IMR-90 (cell line): Measurements from ENCODE around the gene DCUN1D4. TPM values are rescaled to one million over a fixed set of nuclear protein-coding genes. Genes with fewer than 3 reads are reported as not detected.

ENCODE experiments used
- ATAC-seq: fragments of 200-7000 bp; cut with Tn5 transposase; 2 replicates; pipeline ENCODE4 v1.9.1; 2020; ENCODE audit warnings: low read depth, mild to moderate bottlenecking, moderate library complexity
- BruUV-seq: library from RNA; stranded (reverse); fragments of 400-500 nt; replicated peaks from 2 replicates; lab custom pipeline; 2021; lab: Mats Ljungman, UMichigan
- CTCF ChIA-PET: fragments of 300-600 bp; formaldehyde crosslinking; extraction: SDS; loops from one replicate; lab custom pipeline; 2021; ENCODE audit warnings: antibody characterized with exemption; lab: Yijun Ruan, JAX
- POLR2A ChIA-PET: fragments of 300-600 bp; sonication (Branson Sonifier 250); formaldehyde crosslinking; loops from one replicate; lab custom pipeline; 2022; ENCODE audit warnings: antibody characterized with exemption; ENCODE audit not compliant: unreplicated experiment; lab: Charles Lee
- DNase-seq: peaks from one replicate; pipeline ENCODE4 v3.0.0; 2013
- H2AFZ ChIP-seq: replicated peaks from 2 replicates; pipeline ENCODE3; 2013; ENCODE audit warnings: low read length, mild to moderate bottlenecking; ENCODE audit not compliant: poor library complexity
- H2AK5ac ChIP-seq: 2 replicates; pipeline ENCODE4 v1.6.1; 2013; ENCODE audit warnings: low read depth, low read length, inconsistent platforms
- H2AK9ac ChIP-seq: replicated peaks from 2 replicates; pipeline ENCODE3; 2013; ENCODE audit warnings: mild to moderate bottlenecking, low read depth, low read length, moderate library complexity; ENCODE audit not compliant: poor library complexity
- H2BK120ac ChIP-seq: 2 replicates; pipeline ENCODE4 v1.6.1; 2013; ENCODE audit warnings: low read depth, low read length, inconsistent platforms
- H2BK15ac ChIP-seq: 3 replicates; pipeline ENCODE4 v1.6.1; 2013; ENCODE audit warnings: low read depth, low read length, inconsistent platforms
- H2BK20ac ChIP-seq: 2 replicates; pipeline ENCODE4 v1.6.1; 2013; ENCODE audit warnings: low read depth, mild to moderate bottlenecking, inconsistent platforms, low read length, moderate library complexity
- H2BK5ac ChIP-seq: 2 replicates; pipeline ENCODE4 v1.6.1; 2013; ENCODE audit warnings: mild to moderate bottlenecking, low read depth, low read length, inconsistent platforms; ENCODE audit not compliant: poor library complexity, severe bottlenecking
- H3K14ac ChIP-seq: replicated peaks from 2 replicates; pipeline ENCODE4 v1.6.1; 2013; ENCODE audit warnings: low read depth, low read length, inconsistent platforms
- H3K18ac ChIP-seq: 2 replicates; pipeline ENCODE4 v1.6.1; 2013; ENCODE audit warnings: low read depth, low read length, control low read depth
- H3K23ac ChIP-seq: 2 replicates; pipeline ENCODE4 v1.6.1; 2013; ENCODE audit warnings: low read depth, low read length, inconsistent platforms
- H3K27ac ChIP-seq: 2 replicates; pipeline ENCODE4 v1.5.1; 2013; ENCODE audit warnings: mild to moderate bottlenecking, control low read depth, low read length; ENCODE audit not compliant: insufficient read depth
- H3K27me3 ChIP-seq: 2 replicates; pipeline ENCODE4 v1.6.1; 2013; ENCODE audit warnings: low read length; ENCODE audit not compliant: control insufficient read depth, insufficient read depth
- H3K36me3 ChIP-seq: 2 replicates; pipeline ENCODE4 v1.6.1; 2013; ENCODE audit warnings: low read length, mixed read lengths; ENCODE audit not compliant: control insufficient read depth, insufficient read depth
- H3K4ac ChIP-seq: 2 replicates; pipeline ENCODE4 v1.6.1; 2013; ENCODE audit warnings: low read depth, low read length, inconsistent platforms
- H3K4me1 ChIP-seq: 2 replicates; pipeline ENCODE4 v1.6.1; 2013; ENCODE audit warnings: low read length, mixed read lengths; ENCODE audit not compliant: control insufficient read depth, insufficient read depth
- H3K4me2 ChIP-seq: 2 replicates; pipeline ENCODE4 v1.6.1; 2013; ENCODE audit warnings: low read depth, mild to moderate bottlenecking, control low read depth, low read length, moderate library complexity
- H3K4me3 ChIP-seq: 2 replicates; pipeline ENCODE4 v1.5.1; 2013; ENCODE audit warnings: low read depth, mild to moderate bottlenecking, control low read depth, low read length, moderate library complexity; ENCODE audit not compliant: insufficient read depth
- H3K56ac ChIP-seq: 2 replicates; pipeline ENCODE4 v1.6.1; 2013; ENCODE audit warnings: low read length, inconsistent platforms; ENCODE audit not compliant: insufficient read depth; ENCODE audit errors: extremely low read depth
- H3K79me1 ChIP-seq, 2 experiments: 2 replicates each; pipeline ENCODE4 v1.6.1; 2013; ENCODE audit warnings: low read length in 2 of 2, inconsistent platforms in 1 of 2, low read depth in 1 of 2
- H3K9ac ChIP-seq: 2 replicates; pipeline ENCODE4 v1.6.1; 2013; ENCODE audit warnings: low read depth, low read length, control low read depth
- H3K9me1 ChIP-seq: 2 replicates; pipeline ENCODE4 v1.6.1; 2013; ENCODE audit warnings: low read length, inconsistent platforms; ENCODE audit not compliant: insufficient read depth
- H3K9me3 ChIP-seq: 2 replicates; pipeline ENCODE4 v1.6.1; 2013; ENCODE audit warnings: low read length; ENCODE audit not compliant: control insufficient read depth, insufficient read depth
- H4K20me1 ChIP-seq: 2 replicates; pipeline ENCODE4 v1.6.1; 2013; ENCODE audit warnings: low read length, inconsistent platforms; ENCODE audit not compliant: insufficient read depth
- H4K5ac ChIP-seq: 2 replicates; pipeline ENCODE4 v1.6.1; 2013; ENCODE audit warnings: mild to moderate bottlenecking, low read depth, low read length, control low read depth
- H4K8ac ChIP-seq, 2 experiments: 2 replicates each; pipeline ENCODE4 v1.6.1; 2013; ENCODE audit warnings: low read depth in 2 of 2, low read length in 2 of 2, control low read depth in 1 of 2, inconsistent platforms in 1 of 2
- H4K91ac ChIP-seq: 2 replicates; pipeline ENCODE4 v1.6.1; 2013; ENCODE audit warnings: low read depth, low read length, inconsistent platforms; ENCODE audit not compliant: insufficient read depth
- BHLHE40 ChIP-seq: fragments of 150-350 bp; IDR thresholded peaks from 2 replicates; pipeline ENCODE4 v1.6.1; 2016; ENCODE audit warnings: mild to moderate bottlenecking, low read depth, low read length
- CEBPB ChIP-seq: IDR thresholded peaks from 2 replicates; pipeline ENCODE4 v1.6.1; 2012; ENCODE audit warnings: low read depth, low read length, improper control_type of control experiment
- CHD1 ChIP-seq: IDR thresholded peaks from 2 replicates; pipeline ENCODE4 v1.6.1; 2012; ENCODE audit warnings: low read depth, low read length, improper control_type of control experiment
- CTCF ChIP-seq: conservative IDR thresholded peaks from 2 replicates; pipeline ENCODE4 v1.5.1; 2012; ENCODE audit warnings: mild to moderate bottlenecking, low read depth, low read length, improper control_type of control experiment
- ELK1 ChIP-seq: fragments of 150-350 bp; IDR thresholded peaks from 2 replicates; pipeline ENCODE4 v1.6.1; 2016; ENCODE audit warnings: low read depth, mild to moderate bottlenecking, low read length, moderate library complexity, borderline replicate concordance
- FOS ChIP-seq: fragments of 150-350 bp; IDR thresholded peaks from 2 replicates; pipeline ENCODE4 v1.6.1; 2016; ENCODE audit warnings: low read depth, low read length
- MAFK ChIP-seq: IDR thresholded peaks from 2 replicates; pipeline ENCODE4 v1.6.1; 2012; ENCODE audit warnings: low read depth, low read length, improper control_type of control experiment
- MXI1 ChIP-seq: IDR thresholded peaks from 2 replicates; pipeline ENCODE4 v1.6.1; 2012; ENCODE audit warnings: low read depth, mild to moderate bottlenecking, low read length, moderate library complexity, borderline replicate concordance
- NFE2L2 ChIP-seq: fragments of 150-350 bp; IDR thresholded peaks from 2 replicates; pipeline ENCODE4 v1.6.1; 2016; ENCODE audit warnings: low read depth, mild to moderate bottlenecking, low read length
- POLR2A ChIP-seq: IDR thresholded peaks from 2 replicates; pipeline ENCODE4 v1.6.1; 2012; ENCODE audit warnings: mild to moderate bottlenecking, low read depth, low read length
- RAD21 ChIP-seq: IDR thresholded peaks from 2 replicates; pipeline ENCODE4 v1.6.1; 2012; ENCODE audit warnings: low read length, improper control_type of control experiment
- RCOR1 ChIP-seq: IDR thresholded peaks from 2 replicates; pipeline ENCODE4 v1.6.1; 2012; ENCODE audit warnings: mild to moderate bottlenecking, low read length, improper control_type of control experiment; ENCODE audit not compliant: insufficient replicate concordance
- RFX5 ChIP-seq: IDR thresholded peaks from 2 replicates; pipeline ENCODE4 v1.8.0; 2012; ENCODE audit warnings: low read depth, mild to moderate bottlenecking, low read length, moderate library complexity
- SMC3 ChIP-seq: fragments of 150-350 bp; IDR thresholded peaks from 2 replicates; pipeline ENCODE4 v1.6.1; 2016; ENCODE audit warnings: low read depth, mild to moderate bottlenecking, antibody characterized with exemption, low read length, moderate library complexity
- USF2 ChIP-seq: fragments of 150-350 bp; IDR thresholded peaks from 2 replicates; pipeline ENCODE4 v1.6.1; 2017; ENCODE audit warnings: mild to moderate bottlenecking, antibody characterized with exemption, low read length, low read depth
- WGBS, 2 experiments: methylation state at CpG; one replicate each; pipeline versions ENCODE4 v1.1.5 to v1.1.7; 2013; ENCODE audit warnings: missing lambda C conversion rate in 2 of 2; ENCODE audit not compliant: insufficient read length in 1 of 2; ENCODE audit errors: extremely low coverage in 2 of 2; 5-methylcytosine and 5-hydroxymethylcytosine counted together
- dilution Hi-C: fragments of 300-500 bp; cut with HindIII; formaldehyde crosslinking; loops from one replicate; pipeline ENCODE4 v1.14.3; 2018; ENCODE audit warnings: low sequenced_read_pairs; ENCODE audit not compliant: unreplicated experiment
- in situ Hi-C: fragments of 300-500 bp; cut with MboI; formaldehyde crosslinking; loops from 3 replicates; pipeline ENCODE4 v1.14.3; 2019; ENCODE audit warnings: low sequenced_read_pairs, inconsistent platforms, mixed read lengths
- intact Hi-C: fragments of 100-400 bp; cut with micrococcal nuclease; formaldehyde crosslinking; loops from 2 replicates; pipeline ENCODE4 v1.10.0; 2022
- polyA plus RNA-seq, 3 experiments: library from polyadenylated mRNA; depleted of rRNA; stranded (reverse); fragments of >200 nt; gene quantifications; 2 replicates each; pipeline ENCODE4 v1.2.3, GENCODE V29; 2012; ENCODE audit warnings: low replicate concordance in 1 of 3
- total RNA-seq: library from RNA; depleted of rRNA; stranded (reverse); fragments of >200 nt; gene quantifications from 2 replicates; pipeline ENCODE4 v1.2.3, GENCODE V29; 2012

Gene DCUN1D4
- total and polyA plus RNA-seq, 2 of the 4 experiments (the other 2 are of a cell fraction), result 31.0 to 44.3 TPM

- WGBS, 2 experiments, result 92% methylated on average over 2 of the region's 7 CpGs; no CpG with 5 or more reads in 1 of the 2 experiments
- no peak overlapping the region for H4K5ac ChIP-seq
- intact Hi-C loops (no loop called here), dilution Hi-C loops (no loop called here), in situ Hi-C loops (no loop called here)
- no peak for DNase-seq
- H3K27ac ChIP-seq, result no peak overlapping the region
- BruUV-seq, result no TSS peak
- H3K9me1 ChIP-seq, result peaks cover 7% of the 10 kb centered on the region
- no peak overlapping the region for H3K4me2 ChIP-seq
- H3K79me1 ChIP-seq, result peaks cover 21 to 72% of the 10 kb centered on the region in 2 experiments
- H2AFZ ChIP-seq, result no peak overlapping the region
- no peak overlapping the region for H3K14ac ChIP-seq
- H4K91ac ChIP-seq, result no peak overlapping the region
- H3K4me1 ChIP-seq, result peaks cover 7% of the 10 kb centered on the region
- H3K18ac ChIP-seq, result no peak overlapping the region
- ChIA-PET POLR2A (interaction anchor here (1.1 kb wide), 1 partner anchor 8 kb away, joined by 4 read pairs; the partner anchor contains the start of gene DCUN1D4), CTCF (no interaction called here)
- no peak overlapping the region for H2BK20ac ChIP-seq
- no peak overlapping the region for H3K23ac ChIP-seq
- H3K4me3 ChIP-seq, result no peak overlapping the region
- no peak overlapping the region for H3K9ac ChIP-seq
- no peak for ATAC-seq
- no peaks in the 10 kb centered on the region for H3K9me3 ChIP-seq
- no peak overlapping the region for H2BK120ac ChIP-seq
- H3K27me3 ChIP-seq, result no peaks in the 10 kb centered on the region
- no peak overlapping the region for H3K4ac ChIP-seq
- no peak overlapping the region for H3K56ac ChIP-seq
- no peak overlapping the region for H2BK5ac ChIP-seq
- H2BK15ac ChIP-seq, result no peak overlapping the region
- no peak overlapping the region for H4K8ac ChIP-seq
- peaks cover 22% of the 10 kb centered on the region; the same call in 1 of the 2 replicates for H4K20me1 ChIP-seq
- no peak overlapping the region for H2AK9ac ChIP-seq
- H2AK5ac ChIP-seq, result no peak overlapping the region
- peaks cover 9% of the 10 kb centered on the region for H3K36me3 ChIP-seq
- no peak for TF ChIP-seq CTCF
- no peak for TF ChIP-seq RAD21
- no peak for TF ChIP-seq FOS
- no peak for TF ChIP-seq MAFK
- TF ChIP-seq BHLHE40, result no peak
- no peak for TF ChIP-seq CEBPB
- TF ChIP-seq RCOR1, result no peak
- no peak for TF ChIP-seq ELK1
- TF ChIP-seq POLR2A, result no peak
- no peak for TF ChIP-seq USF2
- no peak for TF ChIP-seq RFX5
- TF ChIP-seq MXI1, result no peak
- TF ChIP-seq NFE2L2, result no peak
- TF ChIP-seq SMC3, result no peak
- TF ChIP-seq CHD1, result no peak
Measured at GRCh38 chr4:51851090-51851936, 8.4 kb downstream of the DCUN1D4 start.
